NCI-H1105 treated with DMSO at 0.1 percent for 48 hours (cell line): ENCODE data around the gene SLBP.

Experiments
- DNase-seq: peaks from one replicate; lab custom pipeline; 2025; lab: John Stamatoyannopoulos, UW

The SLBP gene

GRCh38 chr4:1712216-1713002 is at the start of gene SLBP:
SLBP (minus strand) TSS chr4:1712319; CDS start chr4:1712188, 131 bp downstream.
- DNase-seq = peak; percentile 83

GRCh38 chr4:1761130-1761689 is 49.1 kb upstream of the SLBP start:
- no peak for DNase-seq

- no peak for DNase-seq
Observed at GRCh38 chr4:1760521-1761071, 48.5 kb upstream of the SLBP start.

GRCh38 chr4:1759818-1760223 is 47.7 kb upstream of the SLBP start:
- DNase-seq = no peak

GRCh38 chr4:1759170-1759817 is 47.2 kb upstream of the SLBP start:
- DNase-seq = no peak

GRCh38 chr4:1758306-1759121 is 46.4 kb upstream of the SLBP start:
- DNase-seq = no peak

GRCh38 chr4:1757836-1758235 is 45.7 kb upstream of the SLBP start:
- DNase-seq = no peak

- no peak for DNase-seq
Observed at GRCh38 chr4:1756893-1757779, 45.0 kb upstream of the SLBP start.

- no peak for DNase-seq
Observed at GRCh38 chr4:1756079-1756478, 44.0 kb upstream of the SLBP start.

GRCh38 chr4:1755297-1755696 is 43.2 kb upstream of the SLBP start:
- no peak for DNase-seq

- no peak for DNase-seq
Observed at GRCh38 chr4:1754336-1754735, 42.2 kb upstream of the SLBP start.

- no peak for DNase-seq
Observed at GRCh38 chr4:1753697-1754311, 41.7 kb upstream of the SLBP start.

- DNase-seq = no peak
Observed at GRCh38 chr4:1753294-1753696, 41.2 kb upstream of the SLBP start.

GRCh38 chr4:1752284-1753041 is 40.3 kb upstream of the SLBP start:
- no peak for DNase-seq

- DNase-seq = no peak
Observed at GRCh38 chr4:1751919-1752283, 39.8 kb upstream of the SLBP start.

GRCh38 chr4:1751155-1751918 is 39.2 kb upstream of the SLBP start:
- no peak for DNase-seq

GRCh38 chr4:1750381-1751154 is 38.4 kb upstream of the SLBP start:
- DNase-seq = no peak

GRCh38 chr4:1749826-1750225 is 37.7 kb upstream of the SLBP start:
- DNase-seq = no peak
